ENCODE measurements around the gene TMX3. TPM values are rescaled to one million over a fixed set of nuclear protein-coding genes. Genes with fewer than 3 reads are reported as not detected.
A peak's percentile ranks its signal among the peaks of the same experiment; 100 is the strongest.

Gene TMX3, protein sequence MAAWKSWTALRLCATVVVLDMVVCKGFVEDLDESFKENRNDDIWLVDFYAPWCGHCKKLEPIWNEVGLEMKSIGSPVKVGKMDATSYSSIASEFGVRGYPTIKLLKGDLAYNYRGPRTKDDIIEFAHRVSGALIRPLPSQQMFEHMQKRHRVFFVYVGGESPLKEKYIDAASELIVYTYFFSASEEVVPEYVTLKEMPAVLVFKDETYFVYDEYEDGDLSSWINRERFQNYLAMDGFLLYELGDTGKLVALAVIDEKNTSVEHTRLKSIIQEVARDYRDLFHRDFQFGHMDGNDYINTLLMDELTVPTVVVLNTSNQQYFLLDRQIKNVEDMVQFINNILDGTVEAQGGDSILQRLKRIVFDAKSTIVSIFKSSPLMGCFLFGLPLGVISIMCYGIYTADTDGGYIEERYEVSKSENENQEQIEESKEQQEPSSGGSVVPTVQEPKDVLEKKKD
- total RNA-seq: 10 to 100 TPM; 42.4 to 44.6 TPM

DNA sequence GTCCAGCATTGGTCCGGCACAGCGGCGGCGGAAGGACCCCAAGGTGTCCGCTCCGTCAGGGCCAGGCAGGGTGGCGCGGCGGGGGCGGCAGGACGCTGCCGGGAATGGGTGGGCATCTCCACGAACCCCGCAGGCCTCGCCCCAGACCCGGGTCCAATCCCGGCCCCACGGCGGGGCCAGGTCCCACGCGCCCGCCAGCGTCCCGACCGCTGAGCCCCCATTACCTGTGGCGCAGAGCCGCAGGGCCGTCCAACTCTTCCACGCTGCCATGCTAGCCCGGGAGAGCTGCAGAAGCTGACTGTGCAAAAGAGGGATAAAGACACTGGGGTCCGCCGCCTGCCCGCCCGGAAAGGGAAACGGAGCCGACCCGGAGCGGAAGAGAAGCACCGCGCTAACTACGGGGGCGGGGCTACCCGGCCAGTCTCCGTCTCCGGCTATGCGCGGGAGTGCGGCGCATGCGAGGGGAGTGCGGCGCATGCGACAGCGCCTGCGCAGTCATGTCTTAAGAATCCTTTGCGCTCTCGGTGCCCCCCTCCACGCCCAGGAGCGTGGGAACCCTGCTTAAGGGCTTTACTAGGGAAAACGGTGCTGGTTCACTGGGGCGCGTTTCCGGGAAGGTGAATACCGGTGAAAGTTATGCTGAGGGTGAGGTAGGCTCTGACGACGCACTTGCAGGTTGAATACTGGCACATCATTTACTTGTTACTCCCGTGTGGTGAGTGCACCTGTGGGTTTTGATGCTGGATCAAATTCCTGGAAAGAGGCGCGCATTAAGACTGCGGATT lies at the start of gene TMX3:
TMX3 (minus strand) TSS at position 397 of the 785 bp plus-strand sequence; CDS start at position 270, 127 bp downstream.
- Mint-ChIP-seq H3K4me1 (ENCODE audit: low read depth) (peaks cover 42% of the 10 kb centered on the region), H3K36me3 (peaks cover 32% of the 10 kb centered on the region), H3K4me3 (peak within 1 kb of the TSS; percentile 97), H3K9me3 (no peaks in the 10 kb centered on the region), H3K27me3 (no peaks in the 10 kb centered on the region), H3K27ac (peak within 1 kb of the TSS; percentile 93)
- ChIA-PET POLR2A (no interaction called here), CTCF (no interaction called here)
- intact Hi-C loops (cut with micrococcal nuclease): loop anchor here (1.0 to 10.0 kb wide), 5 partner anchors 20 to 1490 kb away; partner anchors contain the start of genes DSEL and RTTN
- peak; percentile 94 for DNase-seq

DNA sequence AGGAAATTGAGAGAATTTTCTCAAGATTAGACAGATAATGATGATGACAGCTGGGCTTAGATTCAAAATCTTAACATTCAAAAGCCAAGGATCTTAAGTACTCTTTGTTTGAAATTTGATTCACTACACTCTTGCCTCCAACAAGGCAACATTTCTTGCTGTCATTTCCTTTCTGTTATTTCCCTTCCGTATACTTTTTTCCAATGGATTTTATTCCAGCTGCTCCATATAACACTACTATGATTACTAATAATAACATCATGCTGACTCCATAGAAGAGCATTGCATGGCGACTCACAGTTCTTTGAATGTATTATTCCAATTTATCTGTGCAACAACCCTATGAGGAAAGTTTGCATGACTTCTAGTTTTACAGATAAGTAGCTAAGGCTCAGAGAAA lies 49.1 kb upstream of the TMX3 start:
- no peak for DNase-seq
- H3K9me3 Mint-ChIP-seq: peaks cover 5% of the 10 kb centered on the region
- no peak overlapping the region for H3K27ac Mint-ChIP-seq
- H3K36me3 Mint-ChIP-seq: no peaks in the 10 kb centered on the region
- no peaks in the 10 kb centered on the region for H3K4me1 Mint-ChIP-seq (ENCODE audit: low read depth)
- H3K4me3 Mint-ChIP-seq: no peak overlapping the region
- H3K27me3 Mint-ChIP-seq: no peaks in the 10 kb centered on the region
- POLR2A ChIA-PET: no interaction called here
- intact Hi-C loops (cut with micrococcal nuclease): no loop called here
- CTCF ChIA-PET: no interaction called here

DNA sequence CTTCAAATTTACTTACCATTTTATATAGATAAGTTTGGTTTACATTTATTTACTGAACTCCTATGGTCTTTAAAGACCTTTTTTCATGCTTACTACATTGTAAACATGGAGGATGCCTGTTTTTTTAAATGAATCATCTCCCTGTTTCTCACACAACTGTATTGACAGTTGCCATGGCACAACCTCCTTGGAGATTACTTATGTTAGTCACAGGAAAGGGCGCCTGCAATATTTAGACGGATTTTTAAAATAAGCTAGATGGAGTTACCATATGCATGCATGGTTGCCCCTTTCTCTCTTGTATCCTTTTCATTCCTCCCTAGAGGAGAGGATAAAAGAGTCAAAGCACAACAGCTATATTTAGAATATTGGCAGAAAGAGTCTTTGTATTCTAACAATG lies 48.2 kb upstream of the TMX3 start:
- Mint-ChIP-seq H3K9me3 (peaks cover 12% of the 10 kb centered on the region), H3K4me3 (no peak overlapping the region), H3K27me3 (no peaks in the 10 kb centered on the region), H3K27ac (no peak overlapping the region), H3K4me1 (ENCODE audit: low read depth) (no peaks in the 10 kb centered on the region), H3K36me3 (peaks cover 1% of the 10 kb centered on the region)
- DNase-seq: no peak
- POLR2A ChIA-PET: no interaction called here
- CTCF ChIA-PET: no interaction called here
- intact Hi-C loops (cut with micrococcal nuclease): no loop called here

DNA sequence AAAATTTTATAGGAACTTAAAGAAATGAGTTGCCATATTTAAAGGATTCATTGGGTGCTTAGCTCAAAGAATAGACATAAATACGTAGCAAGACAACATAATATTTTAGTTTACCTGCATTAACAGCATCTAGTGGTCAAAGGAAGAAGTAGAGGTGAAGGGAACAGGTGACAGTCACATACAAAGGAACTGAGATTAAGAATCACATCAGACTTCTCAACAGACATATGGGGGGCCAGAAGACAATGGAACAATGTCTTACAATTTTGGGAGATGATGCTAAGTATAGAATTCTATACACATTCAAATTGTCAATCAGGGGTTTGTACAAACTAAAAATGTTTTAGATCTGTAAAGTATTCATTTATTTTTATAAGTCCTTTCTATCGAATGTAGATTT lies 44.4 kb upstream of the TMX3 start:
- Mint-ChIP-seq H3K27ac (no peak overlapping the region), H3K4me3 (no peak overlapping the region), H3K4me1 (ENCODE audit: low read depth) (no peaks in the 10 kb centered on the region), H3K9me3 (peaks cover 12% of the 10 kb centered on the region), H3K27me3 (no peaks in the 10 kb centered on the region), H3K36me3 (peaks cover 1% of the 10 kb centered on the region)
- CTCF ChIA-PET: no interaction called here
- no peak for DNase-seq
- intact Hi-C loops (cut with micrococcal nuclease): no loop called here
- POLR2A ChIA-PET: no interaction called here

DNA sequence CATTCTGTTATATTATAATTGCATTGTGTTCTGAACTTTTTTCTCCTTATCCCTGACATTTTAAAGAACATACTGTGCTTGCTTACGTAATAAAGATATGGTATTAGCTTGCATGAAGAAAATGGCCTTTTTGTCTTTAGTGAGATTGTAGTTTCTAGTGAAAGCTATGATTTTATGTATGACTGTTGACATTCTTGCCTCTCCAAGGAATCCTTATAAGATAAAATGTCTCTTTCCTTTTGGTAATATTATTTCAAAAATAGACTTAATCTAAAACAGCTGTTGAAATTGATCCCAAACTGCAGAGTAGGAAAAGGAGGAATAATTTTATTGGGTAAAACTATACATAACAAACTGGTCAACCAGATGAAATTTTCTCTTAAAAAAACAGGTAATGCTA lies 42.2 kb upstream of the TMX3 start:
- peaks cover 1% of the 10 kb centered on the region for H3K36me3 Mint-ChIP-seq
- H3K27ac Mint-ChIP-seq: no peak overlapping the region
- no peak for DNase-seq
- H3K4me1 Mint-ChIP-seq (ENCODE audit: low read depth): no peaks in the 10 kb centered on the region
- H3K4me3 Mint-ChIP-seq: no peak overlapping the region
- intact Hi-C loops (cut with micrococcal nuclease): no loop called here
- peaks cover 12% of the 10 kb centered on the region for H3K9me3 Mint-ChIP-seq
- POLR2A ChIA-PET: no interaction called here
- CTCF ChIA-PET: interaction anchor here (1.1 kb wide), 1 partner anchor 10 kb away, joined by 3 read pairs; no protein-coding TSS in a partner anchor
- no peaks in the 10 kb centered on the region for H3K27me3 Mint-ChIP-seq

DNA sequence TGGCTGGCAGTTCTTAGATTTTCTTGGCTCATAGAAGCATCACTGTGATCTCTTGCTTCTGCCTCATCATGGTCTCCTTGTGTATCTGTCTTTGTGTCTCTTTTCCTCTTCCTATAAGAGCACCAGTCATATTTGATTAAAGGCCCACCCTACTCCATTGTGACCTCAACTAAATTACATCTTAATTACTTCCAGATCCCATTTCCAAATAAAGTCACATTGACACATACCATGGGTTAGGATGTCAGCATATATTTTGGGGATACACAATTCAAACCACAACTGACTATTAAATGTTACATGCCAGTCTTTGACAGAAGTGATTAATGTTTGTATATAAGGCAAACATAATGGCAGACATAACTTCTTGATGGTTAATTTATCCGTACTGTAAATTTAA lies 27.3 kb upstream of the TMX3 start:
- POLR2A ChIA-PET: no interaction called here
- H3K36me3 Mint-ChIP-seq: no peaks in the 10 kb centered on the region

DNA sequence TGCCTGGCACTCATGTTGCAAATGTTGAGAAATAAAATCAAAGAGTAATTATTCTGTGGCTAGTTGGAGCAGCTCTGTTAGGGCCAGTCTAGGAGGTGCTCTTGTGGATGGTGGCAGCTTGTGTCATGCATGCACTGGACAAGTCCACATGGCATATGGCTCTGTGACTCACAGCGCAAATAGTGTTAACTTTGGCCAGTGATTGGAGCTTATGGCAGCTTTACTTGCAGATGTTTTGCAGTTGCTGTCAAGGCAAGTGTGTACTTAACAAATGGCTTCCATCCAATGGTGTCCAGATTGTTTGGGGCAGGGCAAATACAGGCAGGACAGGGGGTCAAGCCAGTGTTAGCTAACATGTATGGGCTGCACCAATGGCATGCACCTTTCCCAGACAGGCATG lies 26.1 kb upstream of the TMX3 start:
- no peaks in the 10 kb centered on the region for H3K27me3 Mint-ChIP-seq
- no peak for DNase-seq
- ChIA-PET POLR2A (no interaction called here), CTCF (interaction anchor here (0.7 kb wide), 1 partner anchor 80 kb away, joined by 3 read pairs; no protein-coding TSS in a partner anchor)
- H3K9me3 Mint-ChIP-seq: no peaks in the 10 kb centered on the region
- H3K4me3 Mint-ChIP-seq: no peak overlapping the region
- no peaks in the 10 kb centered on the region for H3K4me1 Mint-ChIP-seq (ENCODE audit: low read depth)
- intact Hi-C loops (cut with micrococcal nuclease): no loop called here
- H3K27ac Mint-ChIP-seq: no peak overlapping the region
- H3K36me3 Mint-ChIP-seq: no peaks in the 10 kb centered on the region

More for the DNA sequence above, 27.3 kb upstream of the TMX3 start:
- Mint-ChIP-seq H3K4me1 (ENCODE audit: low read depth) (no peaks in the 10 kb centered on the region), H3K4me3 (no peak overlapping the region), H3K27me3 (no peaks in the 10 kb centered on the region), H3K27ac (no peak overlapping the region), H3K9me3 (no peaks in the 10 kb centered on the region)
- CTCF ChIA-PET: no interaction called here
- no peak for DNase-seq
- intact Hi-C loops (cut with micrococcal nuclease): no loop called here

DNA sequence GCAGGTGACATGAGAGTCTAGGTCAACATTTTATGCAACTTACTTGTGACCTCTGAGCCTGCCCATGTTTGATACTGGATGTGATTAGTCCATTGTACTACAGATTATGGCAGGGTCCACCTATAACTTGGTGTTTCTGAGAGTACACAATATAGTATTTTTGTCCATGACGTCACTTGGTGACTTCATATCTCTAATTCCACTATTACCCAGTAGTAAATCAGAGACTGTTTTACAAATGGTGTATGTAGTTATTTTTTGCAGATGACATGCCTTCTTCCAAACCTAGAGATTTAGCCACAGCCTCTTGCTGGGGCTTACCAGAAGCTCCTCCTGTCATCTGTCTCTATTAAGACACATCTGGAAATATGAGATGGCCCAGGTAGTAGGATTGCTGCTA lies 24.6 kb upstream of the TMX3 start:
- no peak overlapping the region for H3K27ac Mint-ChIP-seq
- intact Hi-C loops (cut with micrococcal nuclease): loop anchor here (5.0 to 10.0 kb wide), 2 partner anchors 1222 to 1345 kb away; partner anchors contain the start of gene DSEL
- no peaks in the 10 kb centered on the region for H3K4me1 Mint-ChIP-seq (ENCODE audit: low read depth)

DNA sequence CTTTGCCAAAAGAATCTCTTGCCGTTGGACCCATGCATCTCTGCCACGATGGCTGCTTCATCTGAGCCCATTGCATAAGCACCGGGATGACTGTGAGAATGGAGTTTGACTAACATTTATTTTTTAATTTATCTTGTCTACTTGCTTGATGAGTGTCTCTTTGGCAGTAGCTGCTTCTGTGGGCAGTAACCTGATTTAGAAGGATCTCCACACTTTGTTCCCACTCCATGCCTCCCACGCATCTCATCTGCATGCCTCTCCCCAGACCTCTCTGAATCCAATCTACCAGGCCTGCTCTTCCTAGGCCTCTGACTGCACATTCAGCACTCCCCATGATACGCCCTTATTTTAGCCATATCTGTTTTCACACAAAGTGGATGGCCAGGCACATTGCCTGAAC lies 23.7 kb upstream of the TMX3 start:
- DNase-seq: no peak
- Mint-ChIP-seq H3K9me3 (no peaks in the 10 kb centered on the region), H3K4me3 (no peak overlapping the region), H3K27me3 (no peaks in the 10 kb centered on the region), H3K4me1 (ENCODE audit: low read depth) (no peaks in the 10 kb centered on the region), H3K36me3 (no peaks in the 10 kb centered on the region), H3K27ac (no peak overlapping the region)
- POLR2A ChIA-PET: no interaction called here
- CTCF ChIA-PET: no interaction called here
- intact Hi-C loops (cut with micrococcal nuclease): loop anchor here (5.0 to 10.0 kb wide), 2 partner anchors 1221 to 1346 kb away; partner anchors contain the start of gene DSEL

More for the DNA sequence above, 24.6 kb upstream of the TMX3 start:
- Mint-ChIP-seq H3K9me3 (no peaks in the 10 kb centered on the region), H3K4me3 (no peak overlapping the region), H3K36me3 (no peaks in the 10 kb centered on the region), H3K27me3 (no peaks in the 10 kb centered on the region)
- DNase-seq: no peak
- CTCF ChIA-PET: no interaction called here
- POLR2A ChIA-PET: no interaction called here

DNA sequence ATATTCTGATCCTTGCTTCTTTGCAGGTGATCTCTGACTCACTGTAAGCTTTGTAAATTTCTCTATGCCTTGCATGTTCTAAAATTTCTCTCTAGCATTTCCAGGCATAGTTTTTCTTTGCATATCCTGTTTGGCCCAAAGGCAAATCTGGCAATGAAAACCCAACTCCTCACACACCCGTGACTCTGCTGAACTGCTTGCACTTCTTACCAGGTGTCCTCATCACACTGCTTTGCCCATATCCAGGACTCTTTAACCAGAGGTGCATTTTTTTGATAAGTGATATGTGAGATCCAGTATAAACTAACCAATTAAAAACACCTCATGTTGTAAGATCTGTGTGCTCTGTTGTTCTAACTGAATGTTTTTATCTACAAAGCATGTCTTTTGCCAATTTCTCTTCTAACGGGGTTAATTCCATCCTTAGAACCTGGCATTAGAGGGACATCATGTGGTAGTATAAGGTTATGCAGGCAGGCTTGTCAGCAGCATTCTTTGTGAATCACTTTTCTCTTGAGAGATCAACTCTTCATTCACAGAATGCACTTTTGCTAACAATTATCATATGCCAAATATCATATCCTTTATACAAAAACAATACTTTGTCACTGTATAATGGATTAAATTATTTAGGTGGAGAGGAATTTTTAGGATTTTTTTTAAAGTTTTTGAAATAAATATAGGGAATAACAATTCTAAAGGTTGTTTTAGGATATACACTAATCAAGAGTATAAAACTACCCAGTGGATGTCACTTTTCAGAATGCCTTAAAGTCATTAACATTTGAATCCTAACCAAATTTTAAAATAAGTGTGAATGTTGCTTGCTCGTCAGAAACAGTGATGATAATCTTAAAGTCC lies 20.8 kb upstream of the TMX3 start:
- intact Hi-C loops (cut with micrococcal nuclease): loop anchor here (1.0 to 10.0 kb wide), 5 partner anchors 20 to 1518 kb away; partner anchors contain the start of genes DSEL and TMX3
- CTCF ChIA-PET: interaction anchor here (1.0 kb wide), 1 partner anchor 1520 kb away, joined by 3 read pairs; no protein-coding TSS in a partner anchor
- no peaks in the 10 kb centered on the region for H3K4me1 Mint-ChIP-seq (ENCODE audit: low read depth)
- no peaks in the 10 kb centered on the region for H3K9me3 Mint-ChIP-seq
- POLR2A ChIA-PET: interaction anchor here (0.8 kb wide), 1 partner anchor 14 kb away, joined by 3 read pairs; no protein-coding TSS in a partner anchor
- no peak for DNase-seq
- no peak overlapping the region for H3K4me3 Mint-ChIP-seq
- no peaks in the 10 kb centered on the region for H3K27me3 Mint-ChIP-seq
- H3K36me3 Mint-ChIP-seq: no peaks in the 10 kb centered on the region
- H3K27ac Mint-ChIP-seq: no peak overlapping the region

DNA sequence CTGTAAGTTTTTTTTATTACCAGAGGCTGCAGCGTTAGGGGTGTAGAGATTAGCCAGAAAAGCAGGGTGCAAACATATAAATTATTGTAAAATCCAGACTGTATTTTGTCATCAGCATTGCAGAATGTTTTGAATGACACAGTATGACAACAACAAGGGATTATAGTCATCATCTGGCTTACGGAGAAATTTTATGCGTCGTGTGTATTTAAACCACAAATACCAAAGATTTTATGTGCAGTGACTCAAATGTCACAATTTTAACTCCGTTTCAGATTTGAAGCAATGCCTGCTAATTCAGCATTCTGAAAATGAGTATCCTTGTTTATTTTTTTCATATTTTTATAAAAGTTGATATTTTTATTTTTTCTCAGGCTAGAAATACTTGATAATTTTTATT lies 19.4 kb upstream of the TMX3 start:
- no peak overlapping the region for H3K27ac Mint-ChIP-seq
- POLR2A ChIA-PET: no interaction called here
- intact Hi-C loops (cut with micrococcal nuclease): loop anchor here (2.0 to 10.0 kb wide), 2 partner anchors 74 to 1350 kb away; no protein-coding TSS in a partner anchor

More for the DNA sequence above, 19.4 kb upstream of the TMX3 start:
- CTCF ChIA-PET: interaction anchor here (0.9 to 1.0 kb wide), 2 partner anchors 12 to 16 kb away, joined by 3 read pairs; no protein-coding TSS in a partner anchor
- Mint-ChIP-seq H3K36me3 (no peaks in the 10 kb centered on the region), H3K27me3 (no peaks in the 10 kb centered on the region), H3K9me3 (no peaks in the 10 kb centered on the region), H3K4me1 (ENCODE audit: low read depth) (no peaks in the 10 kb centered on the region), H3K4me3 (no peak overlapping the region)
- no peak for DNase-seq
